ENCODE results near the gene IL6R.
"Not testable (repeated sequence)": the region's sequence is repeated elsewhere in the genome, so short reads cannot be mapped to it uniquely, and the experiment has no call there.

Gene IL6R

GRCh38 chr1:154404984-154405746 is at the start of gene IL6R:
TSS of gene IL6R (plus strand) at chr1:154405343. CDS start at chr1:154405630, 287 bp downstream.
- DNase-seq: peak; percentile 73

GRCh38 chr1:154358519-154358918 is 46.6 kb upstream of the IL6R start:
- DNase-seq: no peak

GRCh38 chr1:154360288-154360687 is 44.9 kb upstream of the IL6R start:
- no peak for DNase-seq

GRCh38 chr1:154360881-154361280 is 44.3 kb upstream of the IL6R start:
- DNase-seq: not testable (repeated sequence)

- no peak for DNase-seq
These were observed 43.8 kb upstream of the IL6R start for GRCh38 chr1:154361357-154361756.

- DNase-seq: no peak
These were observed 33.7 kb upstream of the IL6R start for GRCh38 chr1:154371436-154371835.

GRCh38 chr1:154373777-154374357 is 31.3 kb upstream of the IL6R start:
- peak; percentile 54 for DNase-seq

GRCh38 chr1:154379301-154379700 is 25.8 kb upstream of the IL6R start:
- DNase-seq: no peak

- no peak for DNase-seq
These were observed 20.3 kb upstream of the IL6R start for GRCh38 chr1:154384650-154385489.

GRCh38 chr1:154386643-154387352 is 18.3 kb upstream of the IL6R start:
- DNase-seq: peak; percentile 91

GRCh38 chr1:154391086-154391770 is 13.9 kb upstream of the IL6R start:
- no peak for DNase-seq

- no peak for DNase-seq
These were observed 7.0 kb upstream of the IL6R start for GRCh38 chr1:154398141-154398540.

GRCh38 chr1:154398678-154399077 is 6.5 kb upstream of the IL6R start:
- DNase-seq: no peak

GRCh38 chr1:154400381-154400801 is 4.8 kb upstream of the IL6R start:
- DNase-seq: no peak

- DNase-seq: no peak
These were observed 2.7 kb upstream of the IL6R start for GRCh38 chr1:154402409-154402921.

- peak; percentile 44 for DNase-seq
These were observed 1.7 kb upstream of the IL6R start for GRCh38 chr1:154403261-154403943.

- no peak for DNase-seq
These were observed 1.2 kb upstream of the IL6R start for GRCh38 chr1:154403983-154404382.

- DNase-seq: no peak
These were observed 622 bp upstream of the IL6R start for GRCh38 chr1:154404511-154404931.

GRCh38 chr1:154405747-154406571 is 816 bp downstream of the IL6R start:
- peak; percentile 81 for DNase-seq

- no peak for DNase-seq
These were observed 1.4 kb downstream of the IL6R start for GRCh38 chr1:154406572-154406879.

GRCh38 chr1:154406886-154407197 is 1.7 kb downstream of the IL6R start:
- DNase-seq: peak; percentile 50
